GM23338 (cell line): ENCODE results near the gene ULK3. TPM values are rescaled to one million over a fixed set of nuclear protein-coding genes. Genes with fewer than 3 reads are reported as not detected.

ENCODE experiments used
- ATAC-seq: fragments of 200-7000 bp; cut with Tn5 transposase; 3 replicates; pipeline ENCODE4 v1.9.1; 2020
- DNase-seq: peaks from one replicate; pipeline ENCODE4 v3.0.0-alpha.2; 2015; ENCODE audit warnings: low spot score
- H2AFZ ChIP-seq: fragments of 200-600 bp; sonication (generic); 2 replicates; pipeline ENCODE4 v1.8.0; 2016; ENCODE audit warnings: antibody characterized with exemption, mild to moderate bottlenecking, moderate library complexity
- H3F3A ChIP-seq: fragments of 200-600 bp; sonication (generic); replicated peaks from 2 replicates; pipeline ENCODE4 v1.8.0; 2017; ENCODE audit warnings: antibody characterized with exemption, mixed run types, low read depth
- H3K27ac ChIP-seq: fragments of 200-600 bp; sonication (generic); 2 replicates; pipeline ENCODE4 v1.6.1; 2016; ENCODE audit warnings: low read depth
- H3K27me3 ChIP-seq: fragments of 200-600 bp; sonication (generic); 2 replicates; pipeline ENCODE4 v1.8.0; 2016; ENCODE audit warnings: mild to moderate bottlenecking, mixed run types, moderate library complexity; ENCODE audit not compliant: insufficient read depth
- H3K36me3 ChIP-seq: fragments of 200-600 bp; sonication (generic); 2 replicates; pipeline ENCODE4 v1.8.0; 2016; ENCODE audit warnings: mild to moderate bottlenecking; ENCODE audit not compliant: insufficient read depth
- H3K4me1 ChIP-seq: fragments of 200-600 bp; sonication (generic); 2 replicates; pipeline ENCODE4 v1.8.0; 2016; ENCODE audit warnings: mild to moderate bottlenecking, moderate library complexity; ENCODE audit not compliant: insufficient read depth
- H3K4me2 ChIP-seq: fragments of 200-600 bp; sonication (generic); 2 replicates; pipeline ENCODE4 v1.7.1; 2017; ENCODE audit warnings: mixed run types
- H3K4me3 ChIP-seq: fragments of 200-600 bp; sonication (generic); 2 replicates; pipeline ENCODE4 v1.6.1; 2016; ENCODE audit warnings: mixed run types
- H3K79me2 ChIP-seq: fragments of 200-600 bp; sonication (generic); replicated peaks from 2 replicates; pipeline ENCODE4 v1.8.0; 2017; ENCODE audit warnings: mild to moderate bottlenecking; ENCODE audit not compliant: insufficient read depth
- H3K9me2 ChIP-seq: fragments of 200-600 bp; sonication (generic); 2 replicates; pipeline ENCODE4 v1.8.0; 2017; ENCODE audit not compliant: insufficient read depth
- H4K20me1 ChIP-seq: fragments of 200-600 bp; sonication (generic); replicated peaks from 2 replicates; pipeline ENCODE4 v1.8.0; 2017; ENCODE audit warnings: mild to moderate bottlenecking; ENCODE audit not compliant: insufficient read depth
- H3K27ac Mint-ChIP-seq: 2 replicates; pipeline ENCODE4 v1.8.0; 2020; ENCODE audit warnings: inconsistent platforms, mild to moderate bottlenecking, moderate library complexity, mixed read lengths
- H3K27me3 Mint-ChIP-seq: 3 replicates; pipeline ENCODE4 v1.8.0; 2022; ENCODE audit warnings: low read depth, mild to moderate bottlenecking, moderate library complexity, mixed read lengths, inconsistent platforms; ENCODE audit not compliant: insufficient read depth, poor library complexity
- H3K36me3 Mint-ChIP-seq: 3 replicates; pipeline ENCODE4 v1.8.0; 2021; ENCODE audit warnings: low read depth, mild to moderate bottlenecking, inconsistent platforms, moderate library complexity, mixed read lengths
- H3K4me1 Mint-ChIP-seq: 3 replicates; pipeline ENCODE4 v1.8.0; 2020; ENCODE audit warnings: mild to moderate bottlenecking, inconsistent platforms, mixed read lengths
- H3K4me3 Mint-ChIP-seq: 3 replicates; pipeline ENCODE4 v1.8.0; 2021; ENCODE audit warnings: moderate library complexity, mild to moderate bottlenecking, inconsistent platforms, mixed read lengths
- H3K9me3 Mint-ChIP-seq: 3 replicates; pipeline ENCODE4 v1.8.0; 2020; ENCODE audit warnings: moderate library complexity, mild to moderate bottlenecking, inconsistent platforms, mixed read lengths
- CREB1 ChIP-seq: fragments of 250-450 bp; sonication (Bioruptor Pico); IDR thresholded peaks from 2 replicates; pipeline ENCODE4 v1.5.0; 2020; ENCODE audit warnings: low read depth, mild to moderate bottlenecking, moderate library complexity
- CTCF ChIP-seq, 2 experiments: fragments of 200-600 bp in 1 of 2; sonication (generic) in 1 of 2; conservative IDR thresholded peaks; 2 replicates each; pipeline versions ENCODE4 v1.5.1 to v1.6.1; 2016 to 2017; ENCODE audit warnings: antibody characterized with exemption in 2 of 2, low read depth in 2 of 2, mild to moderate bottlenecking in 2 of 2, moderate library complexity in 1 of 2
- ETS1 ChIP-seq: IDR thresholded peaks from 2 replicates; pipeline ENCODE4 v1.6.1; 2016; ENCODE audit warnings: antibody characterized with exemption
- JUNB ChIP-seq: IDR thresholded peaks from one replicate; pipeline ENCODE4 v1.6.1; 2016; ENCODE audit warnings: antibody characterized with exemption; ENCODE audit not compliant: unreplicated experiment
- NANOG ChIP-seq: IDR thresholded peaks from 2 replicates; pipeline ENCODE4 v1.6.1; 2016; ENCODE audit warnings: antibody characterized with exemption, borderline replicate concordance
- POLR2AphosphoS5 ChIP-seq: IDR thresholded peaks from 2 replicates; pipeline ENCODE4 v1.6.1; 2016; ENCODE audit warnings: antibody characterized with exemption, low read depth
- REST ChIP-seq: IDR thresholded peaks from one replicate; pipeline ENCODE4 v1.6.1; 2018; ENCODE audit warnings: antibody characterized with exemption; ENCODE audit not compliant: unreplicated experiment
- STAT1 ChIP-seq: IDR thresholded peaks from one replicate; pipeline ENCODE4 v1.6.1; 2016; ENCODE audit warnings: antibody characterized with exemption; ENCODE audit not compliant: unreplicated experiment
- long read RNA-seq: library from polyadenylated mRNA; unstranded; transcript quantifications from one replicate; pipeline ENCODE4 v2.0.0, GENCODE V29; 2020; ENCODE audit not compliant: unreplicated experiment
- polyA plus RNA-seq: library from polyadenylated mRNA; unstranded; fragments of >200 nt; fragmentation: Nextera tagmentation; extraction: Ambion mirVana; gene quantifications from 2 replicates; pipeline ENCODE4 v1.2.1, GENCODE V29; 2016
- total RNA-seq: library from RNA; depleted of rRNA; stranded (reverse); fragments of >200 nt; shearing (Covaris generic); gene quantifications from 2 replicates; pipeline ENCODE4 v1.2.3, GENCODE V29; 2014; rRNA removed

The ULK3 gene
- total RNA-seq (32.6 and 35.4 TPM in 2 replicates), polyA plus RNA-seq (19.3 and 20.3 TPM in 2 replicates)
- long read RNA-seq, partial matches to known transcripts: 0 of 14 reads
- long read RNA-seq, other reads (novel, unspliced or antisense): 9 of 14 reads

GRCh38 chr15:74842581-74843444 lies at the start of gene ULK3:
Gene ULK3 (minus strand): TSS chr15:74843156. CDS start chr15:74843105, 51 bp downstream.
- no peaks in the 10 kb centered on the region for H3K27me3 ChIP-seq
- peaks cover 22% of the 10 kb centered on the region for H3K4me1 Mint-ChIP-seq
- peaks cover 16% of the 10 kb centered on the region for H3K27me3 Mint-ChIP-seq
- H2AFZ ChIP-seq: peak within 1 kb of the TSS; percentile 96
- H3K4me1 ChIP-seq: peaks cover 9% of the 10 kb centered on the region
- H3K4me2 ChIP-seq: peak within 1 kb of the TSS; percentile 88
- H3K4me3 Mint-ChIP-seq: peak within 1 kb of the TSS; percentile 91
- H3F3A ChIP-seq: 0 out of 2 replicates have a peak, but pooled peaks cover 5% of the 10 kb centered on the region
- peak within 1 kb of the TSS; percentile 97 for H3K27ac Mint-ChIP-seq
- peak within 1 kb of the TSS; percentile 97 for H3K4me3 ChIP-seq
- DNase-seq (peak; percentile 98), ATAC-seq (peak; percentile 83)
- TF ChIP-seq REST (no peak), NANOG (no peak), CTCF (conservative IDR thresholded peaks at IDR 0.05; ENCODE audit: low read depth in 2 of 2) (peak; percentile 33 to 53), JUNB (no peak), POLR2AphosphoS5 (peak; percentile 92), CREB1 (CRISPR knock-in tag) (0 out of 2 replicates have a peak, but pooled peaks have one; percentile 34)
- peaks cover 20% of the 10 kb centered on the region for H3K36me3 Mint-ChIP-seq
- H3K27ac ChIP-seq: peak within 1 kb of the TSS; percentile 95
- no peaks in the 10 kb centered on the region for H3K79me2 ChIP-seq
- H3K36me3 ChIP-seq: no peaks in the 10 kb centered on the region; the same call in 1 of the 2 replicates
- no peaks in the 10 kb centered on the region; the same call in 1 of the 2 replicates for H4K20me1 ChIP-seq
- H3K9me2 ChIP-seq: no peaks in the 10 kb centered on the region
- H3K9me3 Mint-ChIP-seq: no peaks in the 10 kb centered on the region

GRCh38 chr15:74892313-74892712 lies 49.4 kb upstream of the ULK3 start:
- peaks cover 27% of the 10 kb centered on the region for H3K36me3 Mint-ChIP-seq
- Histone ChIP-seq H3F3A (no peaks in the 10 kb centered on the region), H3K9me2 (no peaks in the 10 kb centered on the region), H3K4me1 (peaks cover 6% of the 10 kb centered on the region), H4K20me1 (no peaks in the 10 kb centered on the region), H3K27ac (no peak overlapping the region), H3K36me3 (no peaks in the 10 kb centered on the region), H3K27me3 (no peaks in the 10 kb centered on the region), H3K79me2 (no peaks in the 10 kb centered on the region), H3K4me3 (no peak overlapping the region), H2AFZ (no peak overlapping the region), H3K4me2 (no peak overlapping the region)
- H3K27ac Mint-ChIP-seq: no peak overlapping the region
- H3K9me3 Mint-ChIP-seq: no peaks in the 10 kb centered on the region
- peaks cover 6% of the 10 kb centered on the region; the same call in 1 of the 3 replicates for H3K4me1 Mint-ChIP-seq
- H3K4me3 Mint-ChIP-seq: no peak overlapping the region
- DNase-seq (no peak), ATAC-seq (no peak)
- peaks cover 6% of the 10 kb centered on the region for H3K27me3 Mint-ChIP-seq
- TF ChIP-seq REST (no peak), CTCF (conservative IDR thresholded peaks at IDR 0.05; ENCODE audit: low read depth in 2 of 2) (no peak), STAT1 (no peak), ETS1 (no peak), NANOG (no peak)
